ENCODE measurements around the gene COPS9. TPM values are rescaled to one million over a fixed set of nuclear protein-coding genes. Genes with fewer than 3 reads are reported as not detected.
A peak's percentile ranks its signal among the peaks of the same experiment; 100 is the strongest.

The COPS9 gene
- polyA plus RNA-seq, 4 donors, result 71.6 to 107 (median 73.5) TPM

GRCh38 chr2:240121675-240122074 lies 14.4 kb downstream of the COPS9 start:
- no peak for DNase-seq (ENCODE audit: low read depth in 4 of 4, low spot score in 3 of 4)

GRCh38 chr2:240121190-240121589 lies 14.9 kb downstream of the COPS9 start:
- no peak for DNase-seq (ENCODE audit: low read depth in 4 of 4, low spot score in 3 of 4)

- no peak for DNase-seq (ENCODE audit: low read depth in 4 of 4, low spot score in 3 of 4)
Observed at GRCh38 chr2:240114233-240114632, 21.9 kb downstream of the COPS9 start.

GRCh38 chr2:240112914-240113690 lies 23.0 kb downstream of the COPS9 start:
- DNase-seq (ENCODE audit: low read depth in 4 of 4, low spot score in 3 of 4), result no peak

- peak; percentile 44 to 70 (median 62) for DNase-seq (ENCODE audit: low read depth in 4 of 4, low spot score in 3 of 4)
Observed at GRCh38 chr2:240111253-240111652, 24.9 kb downstream of the COPS9 start.

- no peak for DNase-seq (ENCODE audit: low read depth in 4 of 4, low spot score in 3 of 4)
Observed at GRCh38 chr2:240109386-240109785, 26.7 kb downstream of the COPS9 start.

GRCh38 chr2:240107477-240107796 lies 28.7 kb downstream of the COPS9 start:
- no peak for DNase-seq (ENCODE audit: low read depth in 4 of 4, low spot score in 3 of 4)

- no peak for DNase-seq (ENCODE audit: low read depth in 4 of 4, low spot score in 3 of 4)
Observed at GRCh38 chr2:240106765-240107476, 29.2 kb downstream of the COPS9 start.

GRCh38 chr2:240105982-240106381 lies 30.1 kb downstream of the COPS9 start:
- no peak for DNase-seq (ENCODE audit: low read depth in 4 of 4, low spot score in 3 of 4)

GRCh38 chr2:240103136-240103535 lies 33.0 kb downstream of the COPS9 start:
- no peak for DNase-seq (ENCODE audit: low read depth in 4 of 4, low spot score in 3 of 4)

- no peak for DNase-seq (ENCODE audit: low read depth in 4 of 4, low spot score in 3 of 4)
Observed at GRCh38 chr2:240098349-240098748, 37.8 kb downstream of the COPS9 start.

GRCh38 chr2:240095556-240096523 lies 40.3 kb downstream of the COPS9 start:
- DNase-seq (ENCODE audit: low read depth in 4 of 4, low spot score in 3 of 4), result no peak

- no peak for DNase-seq (ENCODE audit: low read depth in 4 of 4, low spot score in 3 of 4)
Observed at GRCh38 chr2:240089306-240089705, 46.8 kb downstream of the COPS9 start.

- DNase-seq (ENCODE audit: low read depth in 4 of 4, low spot score in 3 of 4), result no peak
Observed at GRCh38 chr2:240086563-240086962, 49.5 kb downstream of the COPS9 start.

Other genes starting within 250 kb of the COPS9 start
- gene NDUFA10, start 111.0 kb downstream of the COPS9 start, polyA plus RNA-seq (ENCODE audit: insufficient read length in 4 of 4), result 100 to 1,000 TPM in 2 of 4 donors, 10 to 100 TPM in 2; 89.3 to 142 (median 113) TPM
- not detected for gene OR6B2, start 105.9 kb downstream of the COPS9 start, polyA plus RNA-seq (ENCODE audit: insufficient read length in 4 of 4)
- not detected for gene OR6B3, start 82.8 kb downstream of the COPS9 start, polyA plus RNA-seq (ENCODE audit: insufficient read length in 4 of 4)
- under 1 TPM in 3 of 4 donors, not detected in 1; 0.26 to 0.46 (median 0.33) TPM for gene OTOS, start 4.4 kb upstream of the COPS9 start, polyA plus RNA-seq (ENCODE audit: insufficient read length in 4 of 4)